ENCODE measurements around the gene ZBTB37. TPM values are rescaled to one million over a fixed set of nuclear protein-coding genes. Genes with fewer than 3 reads are reported as not detected.

Gene ZBTB37
- total and polyA plus RNA-seq, 9 of the 15 experiments (the other 6 are each of a cell fraction or from before 2014, with no cell fraction given) = 1.3 to 13.9 (median 5.4) TPM

DNA sequence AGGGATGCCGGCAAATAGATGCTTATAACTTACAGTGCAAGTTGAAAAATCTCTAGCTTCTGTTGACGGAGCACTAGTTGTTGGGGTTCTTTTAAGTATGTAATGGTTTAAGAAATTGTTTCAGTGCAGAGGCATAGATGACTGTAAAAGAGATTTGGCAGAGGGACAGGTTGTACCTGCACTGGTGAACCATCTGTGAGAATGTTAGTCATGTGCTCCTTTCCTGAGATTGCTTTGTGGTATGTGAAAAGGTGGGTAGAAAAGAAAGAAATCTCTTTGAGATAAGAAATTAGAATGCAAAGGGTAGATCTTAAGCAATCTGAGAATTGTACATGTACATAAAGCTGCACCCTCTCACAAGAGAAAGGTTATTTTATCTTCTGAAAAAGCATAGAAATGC, 19.4 kb downstream of the ZBTB37 start:
- intact Hi-C loops (cut with micrococcal nuclease) = no loop called here
- H3K9ac ChIP-seq (ENCODE audit: insufficient read depth in 1 of 2, low read depth in 2 of 2, low read length in 2 of 2) = no peak overlapping the region
- H3K9me3 ChIP-seq (replicated peaks; ENCODE audit: control insufficient read depth, insufficient read depth, low read depth, low read length) = no peaks in the 10 kb centered on the region
- no peak overlapping the region for H2AFZ ChIP-seq (ENCODE audit: low read depth, low read length)
- H3K4me2 ChIP-seq (ENCODE audit: insufficient read depth, low read length) = no peak overlapping the region
- no peak for DNase-seq (ENCODE audit: extremely low read depth in 1 of 4, low spot score in 3 of 4)
- H3K36me3 ChIP-seq (ENCODE audit: control insufficient read depth, insufficient read depth, low read length) = peaks cover 14% of the 10 kb centered on the region; the same call in 2 of the 3 replicates
- H3K9me1 ChIP-seq (ENCODE audit: control insufficient read depth, insufficient read depth, low read length) = no peaks in the 10 kb centered on the region
- H3K4me1 ChIP-seq (replicated peaks in 1 of 2; ENCODE audit: control insufficient read depth in 2 of 2, insufficient read depth in 2 of 2, low read length in 2 of 2) = no peaks in the 10 kb centered on the region
- H3K4me3 ChIP-seq = no peak overlapping the region
- POLR2A ChIA-PET = interaction anchor here (0.7 to 2.9 kb wide), 2 partner anchors 17 to 20 kb away, joined by 3 to 26 read pairs; partner anchors contain the start of genes GAS5 and ZBTB37
- CTCF ChIA-PET (ENCODE audit: low intra/inter-chr PET ratio) = no interaction called here
- BruUV-seq (replicated peaks) = no TSS peak
- in situ Hi-C loops (cut with MboI) = no loop called here
- no peak for ATAC-seq
- 83% methylated on average over 2 of the region's 2 CpGs for WGBS (ENCODE audit: insufficient coverage, low coverage, missing lambda C conversion rate)
- no peaks in the 10 kb centered on the region for H3K27me3 ChIP-seq (ENCODE audit: control insufficient read depth in 2 of 2, insufficient read depth in 2 of 2, low read length in 2 of 2)
- FAIRE-seq = no peak
- H3K79me2 ChIP-seq (ENCODE audit: control insufficient read depth, insufficient read depth, low read length) = no peaks in the 10 kb centered on the region
- H4K20me1 ChIP-seq (replicated peaks; ENCODE audit: control insufficient read depth, insufficient read depth, low read length) = no peaks in the 10 kb centered on the region
- no peak overlapping the region for H3K27ac ChIP-seq (ENCODE audit: extremely low read depth, low read depth, low read length)
- TF ChIP-seq FOXK2 (conservative IDR thresholded peaks at IDR 0.05 in 1 of 2, IDR thresholded peaks at IDR 0.05 in 1 of 2; ENCODE audit: low read depth in 2 of 2) (no peak), OTX1 (CRISPR knock-in tag; IDR thresholded peaks at IDR 0.05) (no peak), NEUROD1 (IDR thresholded peaks at IDR 0.05; ENCODE audit: borderline replicate concordance, low read depth, low read length, partially characterized antibody) (no peak), RFX1 (IDR thresholded peaks at IDR 0.05) (no peak), FOXA1 (IDR thresholded peaks at IDR 0.05; ENCODE audit: borderline replicate concordance) (no peak), MCM3 (IDR thresholded peaks at IDR 0.05) (no peak), ELF4 (CRISPR knock-in tag; IDR thresholded peaks at IDR 0.05) (no peak), MBD2 (IDR thresholded peaks at IDR 0.05; ENCODE audit: borderline replicate concordance, low read depth) (no peak)
- TF ChIP-seq, protein P1, sequence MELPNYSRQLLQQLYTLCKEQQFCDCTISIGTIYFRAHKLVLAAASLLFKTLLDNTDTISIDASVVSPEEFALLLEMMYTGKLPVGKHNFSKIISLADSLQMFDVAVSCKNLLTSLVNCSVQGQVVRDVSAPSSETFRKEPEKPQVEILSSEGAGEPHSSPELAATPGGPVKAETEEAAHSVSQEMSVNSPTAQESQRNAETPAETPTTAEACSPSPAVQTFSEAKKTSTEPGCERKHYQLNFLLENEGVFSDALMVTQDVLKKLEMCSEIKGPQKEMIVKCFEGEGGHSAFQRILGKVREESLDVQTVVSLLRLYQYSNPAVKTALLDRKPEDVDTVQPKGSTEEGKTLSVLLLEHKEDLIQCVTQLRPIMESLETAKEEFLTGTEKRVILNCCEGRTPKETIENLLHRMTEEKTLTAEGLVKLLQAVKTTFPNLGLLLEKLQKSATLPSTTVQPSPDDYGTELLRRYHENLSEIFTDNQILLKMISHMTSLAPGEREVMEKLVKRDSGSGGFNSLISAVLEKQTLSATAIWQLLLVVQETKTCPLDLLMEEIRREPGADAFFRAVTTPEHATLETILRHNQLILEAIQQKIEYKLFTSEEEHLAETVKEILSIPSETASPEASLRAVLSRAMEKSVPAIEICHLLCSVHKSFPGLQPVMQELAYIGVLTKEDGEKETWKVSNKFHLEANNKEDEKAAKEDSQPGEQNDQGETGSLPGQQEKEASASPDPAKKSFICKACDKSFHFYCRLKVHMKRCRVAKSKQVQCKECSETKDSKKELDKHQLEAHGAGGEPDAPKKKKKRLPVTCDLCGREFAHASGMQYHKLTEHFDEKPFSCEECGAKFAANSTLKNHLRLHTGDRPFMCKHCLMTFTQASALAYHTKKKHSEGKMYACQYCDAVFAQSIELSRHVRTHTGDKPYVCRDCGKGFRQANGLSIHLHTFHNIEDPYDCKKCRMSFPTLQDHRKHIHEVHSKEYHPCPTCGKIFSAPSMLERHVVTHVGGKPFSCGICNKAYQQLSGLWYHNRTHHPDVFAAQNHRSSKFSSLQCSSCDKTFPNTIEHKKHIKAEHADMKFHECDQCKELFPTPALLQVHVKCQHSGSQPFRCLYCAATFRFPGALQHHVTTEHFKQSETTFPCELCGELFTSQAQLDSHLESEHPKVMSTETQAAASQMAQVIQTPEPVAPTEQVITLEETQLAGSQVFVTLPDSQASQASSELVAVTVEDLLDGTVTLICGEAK (IDR thresholded peaks at IDR 0.05) = no peak
- TF ChIP-seq, protein P1 (CRISPR knock-in tag; IDR thresholded peaks at IDR 0.05) = no peak
- TF ChIP-seq, protein P2, sequence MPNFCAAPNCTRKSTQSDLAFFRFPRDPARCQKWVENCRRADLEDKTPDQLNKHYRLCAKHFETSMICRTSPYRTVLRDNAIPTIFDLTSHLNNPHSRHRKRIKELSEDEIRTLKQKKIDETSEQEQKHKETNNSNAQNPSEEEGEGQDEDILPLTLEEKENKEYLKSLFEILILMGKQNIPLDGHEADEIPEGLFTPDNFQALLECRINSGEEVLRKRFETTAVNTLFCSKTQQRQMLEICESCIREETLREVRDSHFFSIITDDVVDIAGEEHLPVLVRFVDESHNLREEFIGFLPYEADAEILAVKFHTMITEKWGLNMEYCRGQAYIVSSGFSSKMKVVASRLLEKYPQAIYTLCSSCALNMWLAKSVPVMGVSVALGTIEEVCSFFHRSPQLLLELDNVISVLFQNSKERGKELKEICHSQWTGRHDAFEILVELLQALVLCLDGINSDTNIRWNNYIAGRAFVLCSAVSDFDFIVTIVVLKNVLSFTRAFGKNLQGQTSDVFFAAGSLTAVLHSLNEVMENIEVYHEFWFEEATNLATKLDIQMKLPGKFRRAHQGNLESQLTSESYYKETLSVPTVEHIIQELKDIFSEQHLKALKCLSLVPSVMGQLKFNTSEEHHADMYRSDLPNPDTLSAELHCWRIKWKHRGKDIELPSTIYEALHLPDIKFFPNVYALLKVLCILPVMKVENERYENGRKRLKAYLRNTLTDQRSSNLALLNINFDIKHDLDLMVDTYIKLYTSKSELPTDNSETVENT (CRISPR knock-in tag; IDR thresholded peaks at IDR 0.05) = no peak
- TF ChIP-seq, protein P3, sequence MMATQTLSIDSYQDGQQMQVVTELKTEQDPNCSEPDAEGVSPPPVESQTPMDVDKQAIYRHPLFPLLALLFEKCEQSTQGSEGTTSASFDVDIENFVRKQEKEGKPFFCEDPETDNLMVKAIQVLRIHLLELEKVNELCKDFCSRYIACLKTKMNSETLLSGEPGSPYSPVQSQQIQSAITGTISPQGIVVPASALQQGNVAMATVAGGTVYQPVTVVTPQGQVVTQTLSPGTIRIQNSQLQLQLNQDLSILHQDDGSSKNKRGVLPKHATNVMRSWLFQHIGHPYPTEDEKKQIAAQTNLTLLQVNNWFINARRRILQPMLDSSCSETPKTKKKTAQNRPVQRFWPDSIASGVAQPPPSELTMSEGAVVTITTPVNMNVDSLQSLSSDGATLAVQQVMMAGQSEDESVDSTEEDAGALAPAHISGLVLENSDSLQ (IDR thresholded peaks at IDR 0.05) = no peak

Data from K562 (cell line).